ENCODE data around the gene DEFB124. TPM values are rescaled to one million over a fixed set of nuclear protein-coding genes. Genes with fewer than 3 reads are reported as not detected.
"Not testable (repeated sequence)": the region's sequence is repeated elsewhere in the genome, so short reads cannot be mapped to it uniquely, and the experiment has no call there.

DEFB124 gene
- total RNA-seq, 2 experiments from 2014 or later = not detected

- CTCF ChIA-PET = interaction anchor here (0.9 kb wide), 1 partner anchor 48 kb away, joined by 6 read pairs; no protein-coding TSS in a partner anchor
- Histone ChIP-seq H3K27ac (ENCODE audit: low read depth in 1 of 2, low read length in 2 of 2) (no peak overlapping the region), H3K4me3 (ENCODE audit: low read length) (no peak overlapping the region), H3K4me1 (ENCODE audit: insufficient read depth, low read length) (peaks cover 2% of the 10 kb centered on the region), H3K9me3 (ENCODE audit: control insufficient read depth in 1 of 2, insufficient read depth in 1 of 2, low read length in 2 of 2) (peaks cover 0 to 5% of the 10 kb centered on the region in 2 experiments), H3K27me3 (ENCODE audit: control insufficient read depth in 1 of 2, insufficient read depth in 2 of 2, low read length in 2 of 2) (peaks cover 3 to 6% of the 10 kb centered on the region in 2 experiments), H3K36me3 (ENCODE audit: insufficient read depth, low read length) (no peaks in the 10 kb centered on the region)
- no peak overlapping the region for H3K4me3 Mint-ChIP-seq
- H3K4me1 Mint-ChIP-seq (ENCODE audit: low read depth) = peaks cover 1% of the 10 kb centered on the region
- intact Hi-C loops (cut with DNase I, micrococcal nuclease) = no loop called here
- POLR2A ChIA-PET = no interaction called here
- no peak for DNase-seq
- no peak for ATAC-seq (ENCODE audit: poor library complexity)
- no peaks in the 10 kb centered on the region for H3K36me3 Mint-ChIP-seq (ENCODE audit: low read depth)
- no peaks in the 10 kb centered on the region for H3K9me3 Mint-ChIP-seq
- H3K27ac Mint-ChIP-seq = no peak overlapping the region
- H3K27me3 Mint-ChIP-seq = peaks cover 11% of the 10 kb centered on the region
- no peak for TF ChIP-seq CTCF (IDR thresholded peaks at IDR 0.05)
Observed at GRCh38 chr20:31508517-31509244, 33.8 kb upstream of the DEFB124 start.

DNA sequence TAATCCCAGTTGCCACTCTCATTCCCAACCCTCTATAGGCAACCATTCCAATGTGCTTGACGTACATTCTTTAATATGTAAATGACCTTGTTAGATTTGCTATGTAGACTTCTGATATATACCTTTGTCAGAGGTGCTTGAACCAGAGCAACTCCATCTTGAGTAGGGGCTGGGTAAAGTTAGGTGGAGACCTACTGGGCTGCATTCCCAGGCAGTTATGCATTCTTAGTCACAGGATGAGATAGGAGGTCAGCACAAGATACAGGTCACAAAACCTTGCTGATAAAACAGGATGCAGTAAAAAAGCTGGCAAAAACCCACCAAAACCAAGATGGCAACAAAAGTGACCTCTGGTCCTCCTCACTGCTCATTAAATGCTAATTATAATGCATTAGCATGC is 31.0 kb upstream of the DEFB124 start:
- intact Hi-C loops (cut with DNase I, micrococcal nuclease) = no loop called here
- Histone ChIP-seq H3K27ac (ENCODE audit: low read depth in 1 of 2, low read length in 2 of 2) (no peak overlapping the region), H3K4me3 (ENCODE audit: low read length) (no peak overlapping the region), H3K36me3 (ENCODE audit: insufficient read depth, low read length) (no peaks in the 10 kb centered on the region), H3K4me1 (ENCODE audit: insufficient read depth, low read length) (peaks cover 12% of the 10 kb centered on the region), H3K27me3 (ENCODE audit: control insufficient read depth in 1 of 2, insufficient read depth in 2 of 2, low read length in 2 of 2) (peaks cover 3 to 6% of the 10 kb centered on the region in 2 experiments), H3K9me3 (ENCODE audit: control insufficient read depth in 1 of 2, insufficient read depth in 1 of 2, low read length in 2 of 2) (peaks cover 0 to 5% of the 10 kb centered on the region in 2 experiments)
- no peaks in the 10 kb centered on the region for H3K36me3 Mint-ChIP-seq (ENCODE audit: low read depth)
- no peaks in the 10 kb centered on the region for H3K9me3 Mint-ChIP-seq
- ChIA-PET CTCF (interaction anchor here (0.7 kb wide), 1 partner anchor 57 kb away, joined by 3 read pairs; no protein-coding TSS in a partner anchor), POLR2A (no interaction called here)
- H3K4me1 Mint-ChIP-seq (ENCODE audit: low read depth) = peaks cover 4% of the 10 kb centered on the region
- DNase-seq (no peak), ATAC-seq (ENCODE audit: poor library complexity) (no peak)
- no peak for TF ChIP-seq CTCF (IDR thresholded peaks at IDR 0.05)
- peaks cover 17% of the 10 kb centered on the region for H3K27me3 Mint-ChIP-seq
- H3K27ac Mint-ChIP-seq = no peak overlapping the region
- H3K4me3 Mint-ChIP-seq = no peak overlapping the region

DNA sequence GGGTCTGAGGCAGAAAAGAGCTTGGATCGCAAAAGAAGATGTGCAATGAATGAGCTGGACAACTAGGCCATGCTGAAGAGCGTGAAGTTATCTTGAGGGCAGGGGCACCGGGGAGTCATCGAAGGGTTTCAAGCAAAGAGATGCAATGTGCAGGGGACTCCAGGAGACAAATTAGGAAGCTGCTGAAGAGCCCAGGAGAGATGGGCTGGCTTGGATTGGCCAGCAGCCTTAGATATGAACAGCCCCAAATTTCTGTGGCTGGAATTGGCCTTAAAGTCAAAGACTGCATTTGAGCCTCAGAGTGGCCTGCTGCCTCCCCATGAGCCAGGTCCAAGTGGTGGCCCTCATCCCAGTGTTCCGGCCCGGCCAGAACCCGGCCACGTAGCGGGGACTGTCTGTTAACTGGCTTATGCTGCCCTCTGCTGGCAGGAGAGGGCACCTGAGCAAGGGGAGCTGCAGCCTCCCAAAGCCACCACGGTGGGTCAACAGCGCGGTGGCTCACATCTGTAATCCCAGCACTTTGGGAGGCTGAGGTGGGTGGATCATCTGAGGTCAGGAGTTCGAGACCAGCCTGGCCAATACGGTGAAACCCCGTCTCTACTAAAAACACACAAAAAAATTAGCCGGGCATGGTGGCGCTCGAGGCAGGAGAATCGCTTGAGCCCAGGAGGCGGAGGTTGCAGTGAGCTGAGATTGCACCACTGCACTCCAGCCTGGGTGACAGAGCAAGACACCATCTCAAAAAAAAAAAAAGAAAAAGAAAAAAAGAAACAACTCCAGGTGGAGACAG is 28.2 kb upstream of the DEFB124 start:
- H3K27ac Mint-ChIP-seq; H3K9me3 Mint-ChIP-seq; H3K27ac ChIP-seq (ENCODE audit: low read depth in 1 of 2, low read length in 2 of 2); H3K36me3 ChIP-seq (ENCODE audit: insufficient read depth, low read length); H3K4me1 Mint-ChIP-seq (ENCODE audit: low read depth); H3K27me3 ChIP-seq (ENCODE audit: control insufficient read depth in 1 of 2, insufficient read depth in 2 of 2, low read length in 2 of 2); H3K36me3 Mint-ChIP-seq (ENCODE audit: low read depth); H3K4me3 Mint-ChIP-seq; POLR2A ChIA-PET; H3K9me3 ChIP-seq (ENCODE audit: control insufficient read depth in 1 of 2, insufficient read depth in 1 of 2, low read length in 2 of 2); H3K4me3 ChIP-seq (ENCODE audit: low read length): not testable (repeated sequence)
- ATAC-seq (ENCODE audit: poor library complexity) = peak; percentile 96
- H3K27me3 Mint-ChIP-seq = peaks cover 17% of the 10 kb centered on the region
- intact Hi-C loops (cut with DNase I, micrococcal nuclease) = loop anchor here (1.0 kb wide), 2 partner anchors 42 to 43 kb away; no protein-coding TSS in a partner anchor
- DNase-seq = peak; percentile 58 to 87 (median 67)
- CTCF ChIA-PET = interaction anchor here (0.7 to 2.7 kb wide), 13 partner anchors 8 to 213 kb away, joined by 3 to 30 read pairs (median 5); partner anchors contain the start of genes DEFB124, HM13, ID1 and REM1
- peaks cover 12% of the 10 kb centered on the region for H3K4me1 ChIP-seq (ENCODE audit: insufficient read depth, low read length)
- TF ChIP-seq CTCF (IDR thresholded peaks at IDR 0.05) = peak; percentile 94
